Right renal pelvis (tissue), 4 donors: ENCODE data around the gene TBC1D30. TPM values are rescaled to one million over a fixed set of nuclear protein-coding genes. Genes with fewer than 3 reads are reported as not detected.

Source experiments
- DNase-seq, 4 donors: peaks; one replicate each; pipeline ENCODE4 v3.0.0-alpha.2; 2013; ENCODE audit warnings: low read depth in 4 of 4, low spot score in 3 of 4, missing footprints in 1 of 4
- polyA plus RNA-seq, 4 donors: library from polyadenylated mRNA; unstranded; fragments of 120-200 nt; gene quantifications; one replicate each; pipeline ENCODE4 v1.2.1, GENCODE V29; 2013; ENCODE audit not compliant: insufficient read length in 4 of 4

The TBC1D30 gene
- polyA plus RNA-seq, 4 donors = 5.2 to 8.0 (median 5.9) TPM

- DNase-seq = no peak
Observed at GRCh38 chr12:64903479-64904152, 79.2 kb downstream of the TBC1D30 start.

- no peak for DNase-seq
Observed at GRCh38 chr12:64907097-64907496, 82.7 kb downstream of the TBC1D30 start.

- no peak for DNase-seq
Observed at GRCh38 chr12:64909124-64909523, 84.7 kb downstream of the TBC1D30 start.

DNA sequence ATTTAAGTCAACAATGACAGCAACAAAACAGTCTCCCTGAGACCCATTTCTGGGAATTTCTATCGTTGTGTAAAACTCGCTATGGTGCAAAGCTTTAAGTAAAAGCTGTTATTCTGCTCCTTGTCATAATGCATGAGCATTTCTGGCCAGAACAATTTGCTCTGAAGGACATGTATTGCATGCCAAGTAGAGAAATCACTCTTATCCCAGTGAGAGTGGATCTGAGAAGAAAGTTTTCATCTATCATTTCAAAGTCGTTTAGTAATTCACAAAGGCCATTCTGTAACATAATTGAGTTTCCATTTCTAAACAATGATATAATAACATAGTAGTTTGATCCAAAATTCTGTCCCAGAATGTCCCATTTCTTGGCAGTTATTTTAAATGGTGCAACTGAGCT lies 86.6 kb downstream of the TBC1D30 start:
- no peak for DNase-seq

- no peak for DNase-seq
Observed at GRCh38 chr12:64911912-64912311, 87.5 kb downstream of the TBC1D30 start.

DNA sequence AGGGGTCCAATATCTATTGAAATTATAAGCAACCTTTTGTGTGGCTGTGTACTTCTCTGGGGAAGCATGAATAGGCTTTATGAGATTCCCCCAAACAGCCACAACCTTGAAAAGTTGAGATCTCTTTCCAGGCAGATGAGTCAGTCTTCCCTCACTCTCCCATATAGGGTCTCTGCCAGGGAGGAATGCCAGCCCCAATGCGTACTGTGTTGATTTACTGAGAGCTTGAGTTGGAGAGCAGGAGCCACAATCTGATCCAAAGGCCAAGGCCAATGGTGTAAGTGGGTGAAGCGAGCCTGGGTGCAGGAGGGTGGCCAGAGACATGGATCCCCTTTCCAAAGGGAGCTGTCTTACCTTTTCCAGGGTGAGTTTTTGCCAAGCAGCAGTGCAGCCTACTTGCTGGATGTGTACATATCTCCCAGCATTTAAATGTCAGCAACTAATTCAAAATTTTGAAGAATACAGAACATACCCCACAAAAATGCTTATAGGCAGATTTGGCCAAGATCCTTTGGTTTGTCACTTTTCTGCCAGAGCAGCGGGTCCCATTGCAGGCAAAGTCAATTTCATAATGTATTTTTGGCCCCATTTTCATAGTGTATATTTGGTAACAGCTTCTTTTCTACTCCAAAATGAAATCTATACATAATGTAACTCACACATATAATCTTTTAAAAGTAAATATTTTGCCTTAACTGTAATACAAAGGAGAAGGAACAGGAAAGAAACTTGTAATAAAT lies 88.2 kb downstream of the TBC1D30 start:
- no peak for DNase-seq

GRCh38 chr12:64915242-64915641 lies 90.8 kb downstream of the TBC1D30 start:
- DNase-seq = no peak

DNA sequence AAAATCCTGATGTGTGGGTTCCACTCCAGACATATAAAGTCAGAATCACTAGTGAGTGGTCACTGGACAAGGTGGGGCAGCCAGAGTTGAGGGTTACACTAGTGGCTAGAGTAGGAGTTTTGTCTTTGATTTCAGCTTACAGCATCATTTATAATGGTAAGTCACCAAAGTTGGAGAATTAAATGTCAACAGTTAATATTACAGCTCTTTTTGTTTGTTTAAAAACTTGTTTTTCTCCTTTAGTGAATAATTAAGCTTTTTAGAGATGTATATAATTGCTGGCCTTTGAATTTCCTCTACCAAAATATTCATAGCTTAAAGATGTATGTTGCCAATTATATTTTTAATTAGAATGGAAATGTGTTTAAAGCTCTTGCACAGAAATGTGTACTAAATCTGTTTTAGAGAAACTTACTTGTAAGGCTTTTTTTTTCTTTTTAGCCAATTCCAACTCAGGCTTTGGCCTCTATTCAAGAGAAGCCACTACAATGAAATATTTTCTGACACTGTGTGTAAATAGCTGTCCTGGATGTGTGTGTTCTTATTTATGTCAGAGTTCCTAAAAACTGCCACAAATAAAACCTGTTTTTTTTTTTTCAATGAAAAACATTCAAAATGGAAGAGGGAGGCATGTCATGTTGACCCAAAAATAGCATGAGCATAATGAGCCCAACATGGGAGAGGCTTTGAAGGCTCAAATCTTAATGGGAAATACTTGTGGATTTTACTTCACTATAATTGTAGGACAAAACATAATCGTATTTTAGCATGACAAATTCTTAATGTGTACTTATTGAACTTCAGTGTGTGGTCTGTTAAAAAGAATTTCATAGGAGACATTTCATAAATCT lies 92.2 kb downstream of the TBC1D30 start:
- no peak for DNase-seq

GRCh38 chr12:64918344-64918743 lies 93.9 kb downstream of the TBC1D30 start:
- no peak for DNase-seq

GRCh38 chr12:64918801-64919200 lies 94.4 kb downstream of the TBC1D30 start:
- no peak for DNase-seq

DNA sequence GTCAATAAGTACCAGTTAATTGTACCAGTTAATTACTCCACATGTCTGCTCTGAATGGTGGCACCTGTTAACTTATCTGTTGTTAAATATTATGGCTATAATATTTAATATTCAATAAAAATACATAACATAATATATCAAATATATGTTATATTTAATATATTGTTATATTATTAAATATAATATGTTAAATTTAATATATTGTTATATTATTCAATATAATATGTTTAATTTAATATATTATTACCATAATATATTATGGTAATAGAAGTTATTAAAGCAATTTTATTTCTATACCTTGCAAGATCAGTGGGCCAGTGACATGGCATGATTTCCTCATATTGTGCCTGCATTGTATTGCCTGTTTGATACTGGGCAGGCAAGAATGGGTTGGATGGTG lies 98.4 kb downstream of the TBC1D30 start:
- DNase-seq = no peak

DNA sequence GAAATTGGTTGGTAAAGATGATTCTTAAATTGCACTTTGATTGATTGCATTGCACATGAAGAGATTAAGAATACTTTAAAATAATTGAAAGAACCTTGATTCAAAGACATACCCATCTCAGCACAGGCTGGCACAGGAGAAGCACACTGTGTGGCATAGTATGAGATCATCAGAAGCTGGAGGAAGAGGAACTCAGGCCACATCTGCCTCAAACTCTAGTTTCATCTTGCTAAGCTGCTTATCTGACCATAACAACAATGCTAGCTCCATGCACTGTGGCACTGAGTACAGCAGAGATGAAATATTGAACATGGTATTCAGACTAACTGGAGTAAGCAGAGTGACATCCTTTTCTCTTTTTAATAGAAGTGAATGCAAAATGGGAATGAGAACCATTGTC lies 99.1 kb downstream of the TBC1D30 start:
- DNase-seq = no peak

Other genes with a start within 250 kb of the TBC1D30 start
- gene RASSF3, start 214.2 kb upstream of the TBC1D30 start, polyA plus RNA-seq = 10 to 100 TPM; 18.0 to 23.6 (median 23.1) TPM
- 100 to 1,000 TPM; 143 to 207 (median 168) TPM for gene GNS, start 65.2 kb upstream of the TBC1D30 start, polyA plus RNA-seq